Activated T-cell treated with anti-CD3 and anti-CD28 coated beads, Interleukin-2, amount 50 U/mL, for 1 hour (primary cell): ENCODE results near the gene CHCHD6.
A peak's percentile ranks its signal among the peaks of the same experiment; 100 is the strongest.

Experiments used
- DNase-seq: peaks from one replicate; pipeline ENCODE4 v3.0.0-alpha.2; 2020

The CHCHD6 gene

GRCh38 chr3:126745760-126746394, 41.8 kb downstream of the CHCHD6 start:
- no peak for DNase-seq

- DNase-seq, result no peak
Measured at GRCh38 chr3:126746395-126747177, 42.5 kb downstream of the CHCHD6 start.

- no peak for DNase-seq
Measured at GRCh38 chr3:126747768-126748167, 43.7 kb downstream of the CHCHD6 start.

- no peak for DNase-seq
Measured at GRCh38 chr3:126748701-126749546, 44.9 kb downstream of the CHCHD6 start.

DNA sequence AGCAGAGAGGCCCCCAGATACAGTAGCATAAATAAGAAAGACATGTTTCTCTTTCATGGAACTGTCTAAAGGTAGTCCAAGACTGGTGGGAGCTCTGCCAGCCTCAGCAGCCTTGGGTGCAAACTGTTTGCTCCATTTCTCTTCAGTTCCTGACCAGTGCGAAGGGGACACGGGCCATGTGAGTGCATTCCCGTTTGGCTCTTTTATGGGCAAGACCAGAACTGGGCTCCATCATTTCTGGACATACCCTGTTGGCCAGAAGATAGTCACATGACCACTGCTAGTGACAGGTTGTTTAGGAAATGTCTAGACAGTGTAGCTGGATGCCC, 45.5 kb downstream of the CHCHD6 start:
- no peak for DNase-seq

DNA sequence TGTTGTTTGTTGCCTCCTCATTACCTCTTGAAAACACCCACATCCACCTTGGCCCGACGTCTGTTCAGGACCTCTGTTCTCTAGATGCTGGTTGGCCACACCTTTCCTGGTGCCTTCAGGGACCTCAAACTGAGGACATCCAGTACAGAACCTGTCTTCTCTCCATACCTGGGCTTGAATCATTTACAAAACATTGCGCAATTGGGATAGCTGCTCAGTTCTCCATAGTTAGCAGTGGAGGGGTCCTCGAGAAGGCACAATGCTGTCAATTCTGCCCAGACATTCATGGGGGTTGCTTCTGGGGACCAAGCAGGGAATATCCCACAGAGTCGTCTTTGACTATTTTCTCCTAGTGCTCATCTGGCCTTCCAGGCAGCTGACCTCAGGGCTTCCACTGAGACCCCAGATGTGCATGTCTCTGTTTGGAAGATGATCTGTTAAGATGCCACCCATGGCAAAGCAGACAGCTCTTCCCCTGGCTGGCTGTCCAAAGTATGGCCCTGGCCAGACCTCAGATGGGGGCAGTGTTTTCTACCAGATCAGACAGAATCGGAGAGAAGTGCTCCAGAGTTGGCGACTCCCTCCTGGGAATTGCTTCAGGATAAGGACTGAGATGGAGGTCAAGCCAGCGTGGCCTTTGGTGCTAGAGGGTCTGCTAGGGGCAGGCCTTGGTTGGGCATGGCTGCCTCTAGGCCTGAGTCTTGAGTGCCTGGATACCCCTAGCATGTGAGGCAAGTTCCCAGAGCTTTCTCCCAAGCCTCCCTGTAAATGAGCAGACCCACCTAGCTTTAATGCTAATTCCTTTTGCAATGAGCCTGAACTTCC, 46.1 kb downstream of the CHCHD6 start:
- no peak for DNase-seq

DNA sequence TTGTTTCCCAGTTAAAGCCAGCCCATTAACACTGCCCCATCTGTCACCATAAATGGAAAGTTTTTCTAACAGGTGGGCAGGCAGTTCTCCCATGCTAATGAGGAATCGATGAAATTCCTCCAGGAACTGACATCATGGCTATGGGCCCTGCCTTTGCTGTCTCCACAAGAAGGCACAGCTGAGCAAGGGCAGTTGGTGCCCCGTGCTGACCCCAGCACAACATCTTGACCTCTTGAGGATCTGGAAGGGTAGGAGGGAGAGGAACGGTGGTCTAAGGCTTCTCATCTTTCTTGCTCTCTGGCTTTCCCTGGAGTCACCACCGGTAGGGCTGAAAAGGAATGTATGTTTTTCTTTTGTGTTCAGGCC, 46.7 kb downstream of the CHCHD6 start:
- no peak for DNase-seq

DNA sequence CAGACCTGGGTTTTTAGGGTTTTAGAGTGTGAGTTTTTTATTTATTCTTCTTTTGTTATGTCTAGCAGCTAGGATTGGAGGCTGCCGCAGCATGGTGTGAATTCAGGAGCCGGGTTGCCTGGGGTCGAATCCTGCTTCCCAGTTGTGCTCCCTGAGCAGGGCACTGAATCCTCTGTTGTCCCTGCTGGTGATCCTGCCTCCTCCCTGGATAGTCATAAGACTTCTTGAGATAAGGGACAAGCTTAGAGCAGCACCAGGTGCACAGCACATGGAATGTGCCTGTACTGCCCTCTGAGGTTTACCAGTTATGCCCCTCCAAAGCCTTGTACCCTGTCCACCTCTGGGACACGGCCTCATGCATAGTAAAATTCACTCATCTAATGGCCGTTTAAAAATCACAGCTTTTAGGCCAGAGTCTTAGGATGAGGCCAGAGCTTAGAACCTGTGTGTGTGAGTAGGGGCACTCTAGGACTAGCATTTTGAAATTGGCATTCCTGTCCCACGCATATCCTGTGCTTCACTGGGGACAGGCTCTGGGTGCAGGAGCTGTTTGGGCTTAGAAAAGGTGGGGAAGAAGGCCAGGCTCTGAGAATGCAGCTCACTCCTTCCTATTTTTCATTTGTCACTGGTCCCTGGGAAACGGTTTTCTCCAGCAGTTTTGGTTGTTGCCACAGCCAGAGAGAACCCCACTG, 47.7 kb downstream of the CHCHD6 start:
- DNase-seq, result no peak

GRCh38 chr3:126752303-126753190, 48.5 kb downstream of the CHCHD6 start:
- DNase-seq, result peak; percentile 38

GRCh38 chr3:126753191-126754160, 49.4 kb downstream of the CHCHD6 start:
- DNase-seq, result no peak

DNA sequence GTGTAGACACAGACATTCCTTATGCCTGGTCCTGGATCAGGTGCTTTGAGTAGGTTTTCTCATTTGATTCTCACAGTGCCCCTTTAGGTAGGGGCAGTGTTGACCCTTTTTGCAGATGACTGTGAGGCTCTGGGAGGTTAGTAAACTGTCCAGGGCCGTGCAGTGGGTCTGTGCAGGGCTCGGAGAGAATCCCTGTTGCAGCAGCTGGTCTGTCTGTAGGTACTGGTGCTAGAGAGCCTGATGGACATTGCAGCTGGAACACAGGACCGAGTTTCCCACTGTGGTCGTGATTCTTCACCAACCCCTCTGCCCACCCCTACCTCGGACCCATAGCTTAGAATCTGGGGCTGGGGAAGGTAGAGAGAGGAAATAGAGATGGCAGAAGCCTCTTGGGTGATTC, 51.8 kb downstream of the CHCHD6 start:
- DNase-seq, result no peak

GRCh38 chr3:126758026-126758425, 54.0 kb downstream of the CHCHD6 start:
- DNase-seq, result no peak

DNA sequence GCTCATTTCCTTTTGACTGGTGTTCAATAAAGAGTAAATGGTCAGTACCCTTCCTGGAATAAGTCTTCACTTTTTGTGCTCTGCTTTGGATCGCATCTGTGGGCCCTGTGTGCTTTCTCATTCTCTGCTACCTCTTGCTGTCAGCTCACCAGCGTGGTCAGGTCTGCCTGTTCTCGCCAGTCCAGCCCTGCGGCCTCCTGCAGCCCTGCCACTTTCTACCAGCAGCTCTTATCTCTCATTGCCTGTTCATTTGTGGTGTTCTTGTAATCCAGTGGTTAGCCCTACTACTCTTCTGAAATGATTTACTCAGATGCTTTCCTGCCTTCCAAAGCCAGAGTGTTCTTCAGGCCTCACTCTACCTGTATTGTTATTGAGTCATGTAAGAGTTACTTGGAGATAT, 54.8 kb downstream of the CHCHD6 start:
- no peak for DNase-seq

DNA sequence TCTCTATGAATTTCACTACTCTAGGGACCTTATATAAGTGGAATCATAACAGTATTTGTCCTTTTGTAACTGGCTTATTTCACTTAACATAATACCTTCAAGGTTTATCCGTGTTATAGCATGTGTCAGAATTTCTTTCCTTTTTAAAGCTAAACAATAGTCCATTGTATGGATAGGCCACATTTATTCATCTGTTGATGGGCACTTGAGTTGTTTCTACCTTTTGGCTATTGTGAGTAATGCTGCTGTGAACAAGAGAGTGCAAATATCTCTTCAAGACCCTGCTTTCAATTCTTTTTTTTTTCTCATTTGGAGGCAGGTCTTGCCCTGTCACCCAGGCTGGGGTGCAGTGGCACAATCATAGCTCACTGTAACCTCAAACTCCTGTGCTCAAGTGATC, 56.5 kb downstream of the CHCHD6 start:
- DNase-seq, result no peak

- no peak for DNase-seq
Measured at GRCh38 chr3:126763035-126763434, 59.0 kb downstream of the CHCHD6 start.

DNA sequence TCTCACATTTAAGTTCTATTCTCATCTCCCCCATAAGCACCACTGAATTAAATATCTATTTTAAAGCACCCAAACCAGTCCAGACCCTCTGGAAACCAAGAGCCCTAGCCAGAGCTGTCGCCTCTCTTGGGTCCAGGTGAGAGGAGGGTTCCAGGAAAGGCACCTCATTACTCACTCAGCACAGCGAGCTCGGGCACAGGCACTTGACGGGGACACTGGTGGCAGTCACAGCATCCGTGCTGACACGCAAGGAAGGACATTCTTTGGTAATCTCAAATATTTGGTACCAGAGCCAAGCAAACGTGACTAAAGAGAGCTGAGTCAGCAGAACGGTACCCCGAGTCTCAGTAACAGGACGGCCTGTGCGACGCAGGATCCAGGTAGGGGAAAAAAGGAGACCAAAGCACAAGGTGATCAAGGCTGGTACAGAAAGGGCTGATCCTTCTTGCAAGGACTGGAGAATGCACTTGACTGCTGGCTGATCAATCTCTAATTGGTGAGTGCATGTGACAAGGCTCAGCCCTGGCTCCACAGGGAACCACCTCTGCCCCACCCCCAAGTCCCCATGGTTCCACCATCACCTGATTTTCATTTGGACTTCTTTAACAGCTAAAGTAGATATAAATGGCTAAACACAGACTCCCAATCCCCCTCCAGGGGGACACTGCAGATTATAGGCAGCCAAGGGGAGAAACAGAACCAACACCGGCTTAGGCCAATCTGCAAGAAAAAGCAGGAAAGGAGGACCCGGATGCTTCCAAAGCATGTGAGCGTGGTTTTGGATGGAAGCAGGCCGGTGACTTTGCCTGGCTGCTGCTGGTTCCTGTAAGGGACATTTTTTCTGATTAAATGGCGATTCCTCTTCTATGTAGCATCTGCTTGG, 61.4 kb downstream of the CHCHD6 start:
- no peak for DNase-seq

DNA sequence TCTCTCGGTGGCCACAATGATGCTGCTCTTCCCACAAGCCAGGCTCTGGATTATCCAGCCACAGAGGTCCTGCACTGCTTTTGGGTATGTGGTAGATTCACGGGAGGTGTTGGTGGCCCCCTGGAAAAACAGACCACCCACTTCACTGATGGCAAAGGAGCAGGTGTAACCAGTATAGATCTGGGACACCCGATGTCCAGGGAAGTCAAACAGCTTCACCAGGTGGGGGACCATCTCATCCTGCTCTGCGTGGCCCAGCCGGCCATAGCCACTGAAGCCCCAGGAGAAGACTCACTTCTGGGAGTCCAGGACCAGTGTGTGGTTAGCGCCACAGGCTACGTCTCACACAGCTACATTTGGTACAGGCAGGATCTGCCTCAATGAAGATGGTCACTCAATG, 62.6 kb downstream of the CHCHD6 start:
- DNase-seq, result no peak

DNA sequence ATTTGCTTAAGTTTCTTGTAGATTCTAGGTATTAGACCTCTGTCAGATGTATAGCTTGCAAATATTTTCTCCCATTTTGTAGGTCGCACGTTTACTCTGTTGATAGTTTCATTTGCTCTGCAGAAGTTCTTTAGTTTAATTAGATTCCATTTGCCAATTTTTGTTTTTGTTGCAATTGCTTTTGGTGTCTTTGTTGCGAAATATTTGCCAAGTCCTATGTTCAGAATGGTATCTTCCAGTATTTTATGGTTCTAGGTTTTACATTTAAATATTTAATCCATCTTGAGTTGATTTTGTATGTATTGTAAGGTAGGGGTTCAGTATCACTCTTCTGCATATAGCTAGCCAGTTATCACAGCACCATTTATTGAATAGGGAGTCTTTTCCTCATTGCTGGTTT, 64.9 kb downstream of the CHCHD6 start:
- no peak for DNase-seq

DNA sequence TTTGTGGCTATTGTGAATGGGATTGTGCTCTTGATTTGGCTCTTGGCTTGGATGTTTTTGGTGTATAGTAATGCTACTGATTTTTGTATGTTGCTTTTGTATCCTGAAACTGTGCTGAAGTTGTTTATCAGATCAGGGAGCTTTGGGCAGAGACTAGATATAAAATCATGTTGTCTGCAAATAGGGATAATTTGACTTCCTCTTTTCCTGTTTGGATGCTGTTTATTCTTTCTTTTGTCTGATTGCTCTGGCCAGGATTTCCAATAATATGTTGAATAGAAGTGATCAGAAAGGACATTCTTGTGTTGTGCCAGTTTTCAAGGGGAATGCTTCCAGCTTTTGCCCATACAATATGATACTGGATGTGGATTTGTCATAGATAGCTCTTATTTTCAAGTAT, 66.1 kb downstream of the CHCHD6 start:
- no peak for DNase-seq
